Astrocyte of the cerebellum (primary cell): ENCODE measurements around the gene ZIC4.

Experiments used
- DNase-seq: peaks from one replicate; pipeline ENCODE4 v3.0.0-alpha.2; 2011; ENCODE audit warnings: low read depth
- H3K4me3 ChIP-seq: 2 replicates; pipeline ENCODE4 v1.5.1; 2011; ENCODE audit warnings: mild to moderate bottlenecking, low read depth, low read length, moderate library complexity
- CTCF ChIP-seq: IDR thresholded peaks from 2 replicates; pipeline ENCODE4 v1.5.1; 2012; ENCODE audit warnings: low read length, low read depth, moderate library complexity, mild to moderate bottlenecking; ENCODE audit errors: missing control alignments
- in situ Hi-C: cut with HindIII; loops from 2 replicates; pipeline ENCODE4 v1.10.0; 2017; ENCODE audit warnings: low sequenced_read_pairs

The ZIC4 gene

DNA sequence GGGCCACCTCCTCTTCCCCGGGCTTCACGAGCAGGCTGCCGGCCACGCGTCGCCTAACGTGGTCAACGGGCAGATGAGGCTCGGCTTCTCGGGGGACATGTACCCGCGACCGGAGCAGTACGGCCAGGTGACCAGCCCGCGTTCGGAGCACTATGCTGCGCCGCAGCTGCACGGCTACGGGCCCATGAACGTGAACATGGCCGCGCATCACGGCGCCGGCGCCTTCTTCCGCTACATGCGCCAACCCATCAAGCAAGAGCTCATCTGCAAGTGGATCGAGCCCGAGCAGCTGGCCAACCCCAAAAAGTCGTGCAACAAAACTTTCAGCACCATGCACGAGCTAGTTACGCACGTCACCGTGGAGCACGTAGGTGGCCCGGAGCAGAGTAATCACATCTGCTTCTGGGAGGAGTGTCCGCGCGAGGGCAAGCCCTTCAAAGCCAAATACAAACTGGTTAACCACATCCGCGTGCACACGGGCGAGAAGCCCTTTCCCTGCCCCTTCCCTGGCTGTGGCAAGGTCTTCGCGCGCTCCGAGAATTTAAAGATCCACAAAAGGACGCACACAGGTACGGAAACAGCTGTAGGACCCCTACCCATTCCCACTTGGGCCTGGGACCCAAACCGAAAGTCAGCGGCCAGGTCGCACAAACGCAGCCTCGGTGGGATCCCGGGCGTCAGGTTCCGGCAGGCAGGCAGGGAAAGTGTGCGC, 4.3 kb upstream of the ZIC4 start:
- DNase-seq, result no peak
- peak overlapping the region; percentile 96 for H3K4me3 ChIP-seq
- in situ Hi-C loops, result no loop called here
- TF ChIP-seq CTCF, result no peak

DNA sequence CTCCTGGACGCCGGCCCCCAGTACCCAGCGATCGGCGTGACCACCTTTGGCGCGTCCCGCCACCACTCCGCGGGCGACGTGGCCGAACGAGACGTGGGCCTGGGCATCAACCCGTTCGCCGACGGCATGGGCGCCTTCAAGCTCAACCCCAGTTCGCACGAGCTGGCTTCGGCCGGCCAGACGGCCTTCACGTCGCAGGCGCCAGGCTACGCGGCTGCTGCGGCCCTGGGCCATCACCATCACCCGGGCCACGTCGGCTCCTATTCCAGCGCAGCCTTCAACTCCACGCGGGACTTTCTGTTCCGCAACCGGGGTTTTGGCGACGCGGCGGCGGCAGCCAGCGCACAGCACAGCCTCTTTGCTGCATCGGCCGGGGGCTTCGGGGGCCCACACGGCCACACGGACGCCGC, 3.8 kb upstream of the ZIC4 start:
- in situ Hi-C loops, result no loop called here
- DNase-seq, result no peak
- H3K4me3 ChIP-seq, result peak overlapping the region; percentile 96
- TF ChIP-seq CTCF, result no peak

DNA sequence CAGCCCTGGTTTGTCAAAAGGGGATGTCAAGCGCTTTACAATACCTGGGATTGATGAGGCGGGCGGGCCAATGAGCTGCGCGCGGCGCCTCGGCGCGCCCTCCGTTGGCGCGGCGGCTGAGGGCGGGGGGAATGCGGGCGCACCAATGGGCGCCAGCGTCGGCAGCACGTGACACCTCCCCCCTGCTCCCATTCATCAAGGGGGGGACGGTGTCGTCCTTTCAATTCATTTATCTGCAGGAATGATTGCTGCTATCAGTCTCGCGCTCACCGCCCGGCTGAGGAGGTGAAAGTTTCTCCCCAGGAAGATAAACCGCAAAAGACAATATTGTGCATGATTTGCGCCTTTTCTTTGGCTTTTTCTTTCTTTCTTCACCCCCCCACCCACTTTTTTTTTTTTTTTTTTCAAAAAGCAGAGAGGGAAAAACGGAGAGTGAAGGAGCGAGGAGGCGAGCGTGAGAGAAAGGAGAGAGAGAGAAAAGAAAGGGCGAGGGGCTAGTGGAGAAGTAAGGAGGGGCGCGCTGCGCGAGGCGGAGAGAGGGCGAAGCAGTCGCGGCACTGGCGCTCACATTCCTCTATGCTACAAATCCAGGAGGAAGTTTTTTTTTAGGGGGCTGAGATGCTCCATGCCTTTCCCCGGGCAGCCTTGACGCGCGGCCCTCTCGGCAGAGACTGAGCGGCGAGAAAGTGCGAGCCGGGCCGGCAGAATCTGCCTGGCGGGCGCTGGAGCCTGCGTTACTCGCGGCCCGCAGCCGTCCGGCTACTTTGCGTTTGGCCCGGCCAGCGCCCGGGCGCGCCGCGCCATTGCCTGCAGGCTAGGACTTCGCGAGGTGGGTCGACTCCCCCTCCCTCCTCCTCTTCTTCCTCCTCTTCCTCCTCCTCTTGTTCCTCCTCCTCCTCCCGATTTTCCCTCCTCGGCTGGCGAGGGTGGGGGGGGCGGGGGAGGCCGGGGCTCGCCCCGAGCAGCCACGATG, 3.1 kb upstream of the ZIC4 start, which contains the start of gene ZIC1:
ZIC1 (plus strand) TSS at position 223 of the 973 bp plus-strand sequence; CDS start at position 971, 748 bp downstream.
- H3K4me3 ChIP-seq, result peak within 1 kb of the TSS; percentile 96
- in situ Hi-C loops, result loop anchor here (10.0 kb wide), 1 partner anchor 205 kb away; no protein-coding TSS in a partner anchor
- DNase-seq, result peak; percentile 95
- TF ChIP-seq CTCF, result no peak

GRCh38 chr3:147408188-147409100, 2.1 kb upstream of the ZIC4 start:
- in situ Hi-C loops, result loop anchor here (10.0 kb wide), 1 partner anchor 206 kb away; no protein-coding TSS in a partner anchor
- TF ChIP-seq CTCF, result no peak
- no peak for DNase-seq
- H3K4me3 ChIP-seq, result peak overlapping the region; percentile 96

GRCh38 chr3:147407498-147408187, 1.3 kb upstream of the ZIC4 start:
- TF ChIP-seq CTCF, result no peak
- H3K4me3 ChIP-seq, result peak overlapping the region; percentile 96
- no peak for DNase-seq
- in situ Hi-C loops, result loop anchor here (10.0 kb wide), 1 partner anchor 207 kb away; no protein-coding TSS in a partner anchor
